ENCODE results near the gene ZNF362.

Gene ZNF362, protein sequence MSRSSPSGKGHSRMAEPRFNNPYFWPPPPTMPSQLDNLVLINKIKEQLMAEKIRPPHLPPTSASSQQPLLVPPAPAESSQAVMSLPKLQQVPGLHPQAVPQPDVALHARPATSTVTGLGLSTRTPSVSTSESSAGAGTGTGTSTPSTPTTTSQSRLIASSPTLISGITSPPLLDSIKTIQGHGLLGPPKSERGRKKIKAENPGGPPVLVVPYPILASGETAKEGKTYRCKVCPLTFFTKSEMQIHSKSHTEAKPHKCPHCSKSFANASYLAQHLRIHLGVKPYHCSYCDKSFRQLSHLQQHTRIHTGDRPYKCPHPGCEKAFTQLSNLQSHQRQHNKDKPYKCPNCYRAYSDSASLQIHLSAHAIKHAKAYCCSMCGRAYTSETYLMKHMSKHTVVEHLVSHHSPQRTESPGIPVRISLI

DNA sequence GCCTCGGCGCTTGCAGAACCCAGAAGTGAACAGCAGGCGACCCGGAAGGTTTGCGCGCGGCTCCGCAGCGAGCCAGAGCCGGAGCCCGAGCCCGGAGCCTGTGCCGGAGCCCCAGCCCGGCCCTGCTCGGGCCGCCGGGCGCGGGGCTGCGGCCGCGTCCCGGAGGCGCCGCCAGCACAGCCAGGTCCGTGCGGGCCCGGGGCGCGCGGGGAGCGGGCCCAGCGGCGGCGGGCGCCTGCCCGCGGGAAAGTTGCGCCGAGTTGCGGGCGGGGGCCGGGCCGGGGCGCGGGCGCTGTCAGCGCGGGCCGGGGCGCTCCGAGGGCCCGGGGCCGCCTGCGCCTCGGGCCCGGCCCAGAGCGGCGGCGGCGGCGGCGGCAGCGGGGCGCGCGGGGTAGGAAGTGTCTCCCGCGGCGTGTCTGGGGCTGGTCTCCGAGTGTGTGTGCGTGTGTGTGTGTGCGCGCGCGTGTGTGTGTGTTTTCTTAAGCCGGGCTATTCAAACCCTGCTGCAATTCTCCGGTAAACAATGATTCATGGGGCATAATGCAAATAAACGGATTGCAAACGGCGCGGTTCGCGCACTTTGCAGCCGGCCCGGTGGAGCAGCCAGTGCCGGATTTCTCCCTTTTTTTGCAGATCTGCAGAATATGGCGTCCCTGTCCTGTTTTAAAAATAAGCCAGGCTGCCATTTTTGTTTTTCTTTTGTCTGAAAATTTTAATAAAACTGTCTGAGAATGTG lies at the start of gene ZNF362:
Gene ZNF362 (plus strand): TSS at position 22 of the 736 bp plus-strand sequence. CDS start 14,083 bp downstream, outside the sequence.
- H3K4me3 ChIP-seq (ENCODE audit: low read depth, low read length) = peak within 1 kb of the TSS; percentile 67
- TF ChIP-seq, protein P1, sequence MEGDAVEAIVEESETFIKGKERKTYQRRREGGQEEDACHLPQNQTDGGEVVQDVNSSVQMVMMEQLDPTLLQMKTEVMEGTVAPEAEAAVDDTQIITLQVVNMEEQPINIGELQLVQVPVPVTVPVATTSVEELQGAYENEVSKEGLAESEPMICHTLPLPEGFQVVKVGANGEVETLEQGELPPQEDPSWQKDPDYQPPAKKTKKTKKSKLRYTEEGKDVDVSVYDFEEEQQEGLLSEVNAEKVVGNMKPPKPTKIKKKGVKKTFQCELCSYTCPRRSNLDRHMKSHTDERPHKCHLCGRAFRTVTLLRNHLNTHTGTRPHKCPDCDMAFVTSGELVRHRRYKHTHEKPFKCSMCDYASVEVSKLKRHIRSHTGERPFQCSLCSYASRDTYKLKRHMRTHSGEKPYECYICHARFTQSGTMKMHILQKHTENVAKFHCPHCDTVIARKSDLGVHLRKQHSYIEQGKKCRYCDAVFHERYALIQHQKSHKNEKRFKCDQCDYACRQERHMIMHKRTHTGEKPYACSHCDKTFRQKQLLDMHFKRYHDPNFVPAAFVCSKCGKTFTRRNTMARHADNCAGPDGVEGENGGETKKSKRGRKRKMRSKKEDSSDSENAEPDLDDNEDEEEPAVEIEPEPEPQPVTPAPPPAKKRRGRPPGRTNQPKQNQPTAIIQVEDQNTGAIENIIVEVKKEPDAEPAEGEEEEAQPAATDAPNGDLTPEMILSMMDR (IDR thresholded peaks at IDR 0.05; ENCODE audit: borderline replicate concordance, insufficient read depth, low read depth, low read length) = 0 out of 2 replicates have a peak, but pooled peaks have one; percentile 10

GRCh38 chr1:33211972-33212371 lies 44.3 kb upstream of the ZNF362 start:
- H3K4me3 ChIP-seq (ENCODE audit: low read depth, low read length) = no peak overlapping the region
- TF ChIP-seq, protein P1 (IDR thresholded peaks at IDR 0.05; ENCODE audit: borderline replicate concordance, insufficient read depth, low read depth, low read length) = no peak

DNA sequence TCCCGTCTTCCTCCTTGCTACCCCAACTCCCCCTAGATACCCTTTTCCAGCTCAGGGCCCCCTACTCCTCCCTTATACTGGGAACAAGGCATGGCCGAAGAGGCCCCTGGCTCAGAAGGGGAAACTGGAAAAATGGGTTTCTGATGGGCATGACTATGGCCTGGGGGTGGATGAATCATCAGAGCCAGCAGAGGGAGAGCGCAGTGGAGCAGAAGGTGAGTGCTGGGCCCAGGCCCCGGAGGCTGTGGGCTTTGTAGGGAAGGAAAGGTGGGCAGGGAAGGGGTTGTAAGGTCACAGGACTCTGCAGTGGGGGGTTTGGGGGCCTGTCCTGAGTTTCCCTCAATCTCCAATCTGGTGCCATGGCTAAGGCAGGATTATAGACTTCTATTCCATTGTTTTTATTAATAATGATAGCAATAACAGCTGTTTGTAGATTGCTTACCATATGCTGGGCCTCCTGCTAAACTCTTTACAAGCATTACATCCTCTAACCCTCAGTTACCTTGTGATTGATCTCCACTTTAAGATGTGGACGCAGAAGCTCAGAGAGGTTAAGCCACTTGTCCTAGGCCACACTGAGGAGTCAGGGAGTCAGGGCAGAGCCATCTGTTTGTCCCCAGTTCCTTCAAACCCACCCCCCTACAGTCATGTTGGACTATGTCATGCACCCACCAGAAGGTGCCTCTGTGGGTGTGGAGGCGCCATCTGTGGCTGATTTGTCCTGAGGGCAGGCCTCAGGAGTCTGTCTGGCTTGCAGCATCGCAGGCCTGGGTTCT lies 36.2 kb upstream of the ZNF362 start:
- no peak overlapping the region for H3K4me3 ChIP-seq (ENCODE audit: low read depth, low read length)
- TF ChIP-seq, protein P1 (IDR thresholded peaks at IDR 0.05; ENCODE audit: borderline replicate concordance, insufficient read depth, low read depth, low read length) = no peak

DNA sequence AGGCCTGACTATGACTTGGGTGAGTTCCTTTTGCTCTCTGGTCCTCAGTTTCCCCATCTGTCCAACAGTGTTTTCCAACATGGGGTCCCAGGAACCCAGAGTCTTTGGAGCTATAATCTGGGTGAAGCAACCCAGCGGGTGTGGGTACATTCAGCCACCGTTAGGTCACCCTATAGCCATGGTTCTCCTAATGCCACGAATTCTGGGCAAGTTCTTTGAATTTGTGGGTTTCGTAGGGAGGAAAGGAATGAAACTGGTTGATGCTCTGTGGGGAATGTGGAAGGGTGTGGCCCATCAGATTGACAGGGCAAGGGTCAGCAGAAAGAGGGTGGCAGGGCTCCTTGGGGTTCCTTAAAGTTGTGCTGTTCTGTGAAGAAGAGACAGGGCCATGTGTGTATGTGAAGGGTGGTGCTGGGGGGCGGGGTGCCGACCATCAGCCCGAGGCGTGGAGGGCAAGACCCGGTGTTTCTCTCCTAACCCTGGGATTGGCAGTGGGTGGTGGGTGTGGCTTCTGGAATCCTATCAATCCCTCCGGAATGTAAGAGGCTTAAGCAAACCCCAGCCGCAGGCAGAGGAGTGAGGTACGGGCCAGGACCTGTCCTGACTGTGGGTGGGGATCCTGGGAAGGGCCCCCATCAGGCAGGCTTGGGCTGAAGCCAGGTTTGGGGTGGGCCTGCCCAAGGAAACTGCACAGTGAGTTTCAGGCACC lies 35.5 kb upstream of the ZNF362 start:
- TF ChIP-seq, protein P1 (IDR thresholded peaks at IDR 0.05; ENCODE audit: borderline replicate concordance, insufficient read depth, low read depth, low read length) = no peak

DNA sequence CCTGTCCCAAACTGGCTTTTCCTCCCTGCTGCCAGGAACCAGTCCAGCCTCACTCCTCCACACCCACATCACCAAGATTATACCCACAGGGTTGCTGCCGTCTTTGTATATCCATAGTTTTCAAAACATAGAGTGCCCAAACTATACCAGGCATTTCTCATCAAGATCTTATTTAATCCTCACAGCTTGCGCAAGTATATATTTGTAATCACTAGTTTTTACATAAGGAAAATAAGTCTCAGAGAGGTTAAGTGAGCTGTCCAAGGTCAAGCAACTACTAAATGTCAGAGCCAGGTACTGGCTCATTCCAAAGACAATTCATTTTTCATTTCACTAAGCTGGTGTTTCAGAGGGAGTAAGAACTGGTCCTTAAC lies 34.9 kb upstream of the ZNF362 start:
- TF ChIP-seq, protein P1 (IDR thresholded peaks at IDR 0.05; ENCODE audit: borderline replicate concordance, insufficient read depth, low read depth, low read length) = no peak
- no peak overlapping the region for H3K4me3 ChIP-seq (ENCODE audit: low read depth, low read length)

More for the DNA sequence above, 35.5 kb upstream of the ZNF362 start:
- no peak overlapping the region for H3K4me3 ChIP-seq (ENCODE audit: low read depth, low read length)

- no peak overlapping the region for H3K4me3 ChIP-seq (ENCODE audit: low read depth, low read length)
- TF ChIP-seq, protein P1 (IDR thresholded peaks at IDR 0.05; ENCODE audit: borderline replicate concordance, insufficient read depth, low read depth, low read length) = no peak
Observed at GRCh38 chr1:33222381-33222780, 33.9 kb upstream of the ZNF362 start.

All from GM12875 (cell line).